Duodenal mucosa (tissue), 2 donors: Measurements from ENCODE around the gene KIF18A.
"Not testable (repeated sequence)": the region's sequence is repeated elsewhere in the genome, so short reads cannot be mapped to it uniquely, and the experiment has no call there.

ENCODE experiments used
- H3K27ac ChIP-seq: one replicate; pipeline ENCODE4 v1.7.0; 2013; ENCODE audit warnings: low read depth, low read length
- H3K27me3 ChIP-seq, 2 donors: one replicate each; pipeline ENCODE4 v1.7.0; 2013; ENCODE audit warnings: low read length in 2 of 2, control low read depth in 1 of 2; ENCODE audit not compliant: insufficient read depth in 2 of 2, control insufficient read depth in 1 of 2
- H3K36me3 ChIP-seq, 2 donors: one replicate each; pipeline ENCODE4 v1.7.0; 2013; ENCODE audit warnings: low read length in 2 of 2, control low read depth in 1 of 2; ENCODE audit not compliant: insufficient read depth in 2 of 2, control insufficient read depth in 1 of 2
- H3K4me1 ChIP-seq, 2 donors: one replicate each; pipeline ENCODE4 v1.7.0; 2013; ENCODE audit warnings: low read length in 2 of 2, control low read depth in 1 of 2; ENCODE audit not compliant: insufficient read depth in 2 of 2, control insufficient read depth in 1 of 2
- H3K4me3 ChIP-seq, 2 donors: one replicate each; pipeline ENCODE4 v1.7.0; 2013; ENCODE audit warnings: low read length in 2 of 2, low read depth in 1 of 2
- H3K9ac ChIP-seq, 2 donors: one replicate each; pipeline ENCODE4 v1.7.0; 2013; ENCODE audit warnings: low read length in 2 of 2, low read depth in 1 of 2
- H3K9me3 ChIP-seq, 2 donors: one replicate each; pipeline ENCODE4 v1.7.0; 2013; ENCODE audit warnings: low read length in 2 of 2, control low read depth in 1 of 2; ENCODE audit not compliant: control insufficient read depth in 1 of 2

Gene KIF18A

GRCh38 chr11:28092786-28093185, 15.2 kb downstream of the KIF18A start:
- H3K27ac ChIP-seq = no peak overlapping the region
- no peak overlapping the region for H3K4me3 ChIP-seq
- no peaks in the 10 kb centered on the region for H3K27me3 ChIP-seq
- H3K4me1 ChIP-seq = no peaks in the 10 kb centered on the region
- H3K9me3 ChIP-seq = no peaks in the 10 kb centered on the region
- no peak overlapping the region for H3K9ac ChIP-seq
- H3K36me3 ChIP-seq = peaks cover 0 to 4% of the 10 kb centered on the region in 2 donors

- Histone ChIP-seq H3K27ac (no peak overlapping the region), H3K36me3 (peaks cover 0 to 4% of the 10 kb centered on the region in 2 donors), H3K4me1 (no peaks in the 10 kb centered on the region), H3K9me3 (no peaks in the 10 kb centered on the region), H3K9ac (no peak overlapping the region), H3K27me3 (no peaks in the 10 kb centered on the region), H3K4me3 (no peak overlapping the region)
Observed at GRCh38 chr11:28090052-28090749, 17.8 kb downstream of the KIF18A start.

- Histone ChIP-seq H3K4me1 (no peaks in the 10 kb centered on the region), H3K9ac (no peak overlapping the region), H3K27me3 (no peaks in the 10 kb centered on the region), H3K4me3 (no peak overlapping the region), H3K9me3 (no peaks in the 10 kb centered on the region), H3K27ac (no peak overlapping the region), H3K36me3 (peaks cover 0 to 4% of the 10 kb centered on the region in 2 donors)
Observed at GRCh38 chr11:28089378-28089777, 18.6 kb downstream of the KIF18A start.

- H3K9ac ChIP-seq, H3K36me3 ChIP-seq, H3K9me3 ChIP-seq, H3K4me3 ChIP-seq, H3K27me3 ChIP-seq, H3K27ac ChIP-seq, H3K4me1 ChIP-seq: not testable (repeated sequence)
Observed at GRCh38 chr11:28087693-28088092, 20.3 kb downstream of the KIF18A start.

DNA sequence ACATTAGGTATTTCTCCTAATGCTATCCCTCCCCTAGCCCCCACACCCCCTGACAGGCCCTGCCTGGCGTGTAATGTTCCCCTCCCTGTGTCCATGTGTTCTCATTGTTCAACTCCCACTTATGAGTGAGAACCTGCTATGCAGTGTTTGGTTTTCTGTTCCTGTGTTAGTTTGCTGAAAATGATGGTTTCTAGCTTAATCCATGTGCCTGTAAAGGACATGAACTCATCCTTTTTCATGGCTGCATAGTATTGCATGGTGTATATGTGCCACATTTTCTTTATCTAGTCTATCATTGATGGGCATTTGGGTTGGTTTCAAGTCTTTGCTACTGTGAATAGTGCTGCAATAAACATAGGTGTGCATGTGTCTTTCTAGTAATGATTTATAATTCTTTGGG, 20.8 kb downstream of the KIF18A start:
- not testable (repeated sequence) for H3K9me3 ChIP-seq, H3K4me1 ChIP-seq, H3K4me3 ChIP-seq, H3K27me3 ChIP-seq, H3K9ac ChIP-seq, H3K27ac ChIP-seq, H3K36me3 ChIP-seq

GRCh38 chr11:28086569-28086968, 21.4 kb downstream of the KIF18A start:
- Histone ChIP-seq H3K36me3 (peaks cover 0 to 4% of the 10 kb centered on the region in 2 donors), H3K27ac (no peak overlapping the region), H3K27me3 (no peaks in the 10 kb centered on the region), H3K9me3 (no peaks in the 10 kb centered on the region), H3K9ac (no peak overlapping the region), H3K4me3 (no peak overlapping the region), H3K4me1 (no peaks in the 10 kb centered on the region)

GRCh38 chr11:28083118-28083517, 24.8 kb downstream of the KIF18A start:
- Histone ChIP-seq H3K4me3 (no peak overlapping the region), H3K9ac (no peak overlapping the region)

GRCh38 chr11:28077521-28077920, 30.4 kb downstream of the KIF18A start:
- Histone ChIP-seq H3K9me3 (no peaks in the 10 kb centered on the region), H3K4me1 (no peaks in the 10 kb centered on the region), H3K4me3 (no peak overlapping the region), H3K36me3 (no peaks in the 10 kb centered on the region), H3K27ac (no peak overlapping the region), H3K9ac (no peak overlapping the region), H3K27me3 (no peaks in the 10 kb centered on the region)

More at GRCh38 chr11:28083118-28083517, 24.8 kb downstream of the KIF18A start:
- Histone ChIP-seq H3K9me3 (no peaks in the 10 kb centered on the region), H3K27me3 (no peaks in the 10 kb centered on the region), H3K36me3 (no peaks in the 10 kb centered on the region), H3K4me1 (no peaks in the 10 kb centered on the region), H3K27ac (no peak overlapping the region)

DNA sequence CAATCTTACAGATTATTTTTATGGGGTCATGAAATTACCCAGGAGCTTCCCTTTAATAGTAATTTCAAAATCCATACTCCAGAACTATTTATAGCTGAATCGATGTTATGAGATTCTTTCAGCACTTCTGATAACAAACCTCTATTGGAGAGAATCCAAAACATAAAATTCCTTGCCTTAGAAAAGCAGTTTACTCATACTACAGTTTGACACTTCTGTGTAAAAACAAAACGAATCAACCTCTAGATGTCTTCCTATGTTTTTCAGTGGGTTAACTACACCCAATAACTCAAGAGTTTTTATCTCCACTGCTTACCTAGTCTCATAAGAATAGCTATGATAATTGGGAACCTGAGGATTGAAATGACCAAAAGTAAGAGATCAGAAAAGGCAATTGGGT, 35.6 kb downstream of the KIF18A start:
- no peaks in the 10 kb centered on the region for H3K36me3 ChIP-seq
- no peaks in the 10 kb centered on the region for H3K27me3 ChIP-seq
- no peak overlapping the region for H3K4me3 ChIP-seq
- no peak overlapping the region for H3K27ac ChIP-seq
- no peaks in the 10 kb centered on the region for H3K9me3 ChIP-seq
- H3K4me1 ChIP-seq = no peaks in the 10 kb centered on the region
- H3K9ac ChIP-seq = no peak overlapping the region

- no peaks in the 10 kb centered on the region for H3K36me3 ChIP-seq
- no peaks in the 10 kb centered on the region for H3K4me1 ChIP-seq
- no peaks in the 10 kb centered on the region for H3K9me3 ChIP-seq
- H3K9ac ChIP-seq = no peak overlapping the region
- H3K4me3 ChIP-seq = no peak overlapping the region
- H3K27ac ChIP-seq = no peak overlapping the region
- no peaks in the 10 kb centered on the region for H3K27me3 ChIP-seq
Observed at GRCh38 chr11:28071305-28071704, 36.7 kb downstream of the KIF18A start.

GRCh38 chr11:28058333-28058732, 49.6 kb downstream of the KIF18A start:
- H3K9me3 ChIP-seq = no peaks in the 10 kb centered on the region
- no peak overlapping the region for H3K9ac ChIP-seq
- H3K27ac ChIP-seq = no peak overlapping the region
- H3K36me3 ChIP-seq = no peaks in the 10 kb centered on the region
- no peaks in the 10 kb centered on the region for H3K4me1 ChIP-seq
- H3K4me3 ChIP-seq = no peak overlapping the region
- H3K27me3 ChIP-seq = no peaks in the 10 kb centered on the region
